ENCODE data around the gene KIT. TPM values are rescaled to one million over a fixed set of nuclear protein-coding genes. Genes with fewer than 3 reads are reported as not detected.

KIT gene
- total and polyA plus RNA-seq, 2 donors, result 11.7 to 26.2 TPM

DNA sequence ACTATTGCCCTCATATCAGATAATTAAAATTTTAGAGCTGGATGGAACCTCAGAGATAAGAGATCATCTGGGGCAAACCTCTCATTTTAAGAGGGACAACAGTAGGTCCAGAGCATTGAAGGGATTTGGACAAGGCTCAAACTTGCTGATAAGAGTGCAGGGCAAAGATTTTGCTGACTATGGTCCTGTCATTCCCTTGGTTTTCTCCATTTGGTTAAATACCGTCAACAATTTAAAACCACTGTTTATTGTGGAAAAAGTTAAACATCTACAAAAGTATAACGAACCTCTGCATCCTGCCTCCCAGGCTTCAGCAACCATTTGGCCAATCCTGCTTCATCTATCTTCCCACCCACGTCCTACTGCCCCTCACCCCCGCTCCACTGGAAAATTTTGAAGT, 10.7 kb upstream of the KIT start:
- 60% methylated on average over 4 of the region's 4 CpGs for WGBS

DNA sequence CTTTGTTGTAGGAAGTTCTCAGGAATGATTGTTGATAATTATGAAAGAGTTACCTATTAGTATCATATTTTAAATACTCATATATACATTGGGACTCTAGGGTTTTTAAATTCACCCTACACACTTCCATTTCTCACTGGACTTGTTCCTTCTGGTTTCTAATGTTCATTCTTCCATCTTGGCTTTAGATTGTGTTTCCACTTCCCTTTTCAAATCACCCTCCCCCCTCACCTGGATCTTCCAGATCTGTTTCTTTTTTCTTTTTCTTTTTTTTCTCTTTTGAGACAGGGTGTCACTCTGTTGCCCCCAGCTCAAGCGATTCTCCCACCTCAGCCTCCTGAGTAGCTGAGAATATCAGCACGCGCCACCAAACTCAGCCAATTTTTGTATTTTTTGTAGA, 6.7 kb upstream of the KIT start:
- WGBS, result 97% methylated on average over 3 of the region's 3 CpGs
- H3K4me3 ChIP-seq (ENCODE audit: low read depth, low read length), result no peak overlapping the region

More for the DNA sequence above, 10.7 kb upstream of the KIT start:
- DNase-seq (ENCODE audit: extremely low spot score), result no peak
- no peak overlapping the region for H3K4me3 ChIP-seq (ENCODE audit: low read depth, low read length)
- H3K4me1 ChIP-seq (ENCODE audit: insufficient read depth), result no peaks in the 10 kb centered on the region
- H3K36me3 ChIP-seq (ENCODE audit: insufficient read depth), result no peaks in the 10 kb centered on the region
- H3K27ac ChIP-seq (ENCODE audit: low read depth), result no peak overlapping the region

DNA sequence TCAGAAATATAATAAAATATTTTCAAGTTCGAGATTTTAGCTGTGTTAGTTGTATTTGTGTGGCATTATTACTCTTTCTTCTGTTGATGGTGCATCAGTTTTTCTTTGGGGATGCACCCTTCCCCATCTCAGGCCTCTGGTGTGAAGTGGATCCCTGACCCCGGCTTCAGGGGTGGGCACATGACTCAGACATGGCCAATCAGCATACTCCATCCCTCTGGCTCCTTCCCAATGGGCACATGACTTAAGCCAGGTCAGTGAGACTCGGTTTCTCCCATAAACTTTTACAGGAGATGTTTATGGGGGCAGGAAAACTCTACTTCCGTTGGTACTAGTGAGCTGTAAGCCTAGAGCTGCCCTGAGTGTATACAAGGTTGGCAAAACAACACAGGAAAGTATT, 3.0 kb upstream of the KIT start:
- Histone ChIP-seq H3K4me1 (ENCODE audit: insufficient read depth) (no peaks in the 10 kb centered on the region), H3K4me3 (ENCODE audit: low read depth, low read length) (no peak overlapping the region), H3K27ac (ENCODE audit: low read depth) (no peak overlapping the region), H3K36me3 (ENCODE audit: insufficient read depth) (no peaks in the 10 kb centered on the region)
- no peak for DNase-seq (ENCODE audit: extremely low spot score)
- WGBS, result 63% methylated on average over 4 of the region's 4 CpGs

More for the DNA sequence above, 6.7 kb upstream of the KIT start:
- Histone ChIP-seq H3K36me3 (ENCODE audit: insufficient read depth) (no peaks in the 10 kb centered on the region), H3K4me1 (ENCODE audit: insufficient read depth) (no peaks in the 10 kb centered on the region), H3K27ac (ENCODE audit: low read depth) (no peak overlapping the region)
- DNase-seq (ENCODE audit: extremely low spot score), result no peak

DNA sequence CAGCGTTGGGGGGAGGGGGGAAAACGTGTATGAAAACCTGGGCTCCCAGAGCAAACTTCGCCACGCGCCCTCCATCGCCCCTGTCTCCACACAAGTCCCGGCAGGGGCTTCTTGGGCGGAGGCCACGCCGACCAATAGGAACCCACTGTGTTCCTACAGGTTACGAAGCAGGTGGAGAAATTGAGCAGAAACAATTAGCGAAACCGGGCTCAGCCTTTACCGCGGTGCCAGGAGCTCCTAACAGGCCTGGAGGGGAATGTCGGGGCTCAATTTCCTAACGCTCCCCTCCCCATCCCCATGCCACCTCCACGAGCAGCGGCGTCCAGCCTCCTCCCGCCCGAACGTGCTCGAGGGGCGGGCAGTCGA, 589 bp upstream of the KIT start:
- no peak for DNase-seq (ENCODE audit: extremely low spot score)
- Histone ChIP-seq H3K4me3 (ENCODE audit: low read depth, low read length) (peak overlapping the region; percentile 56), H3K36me3 (ENCODE audit: insufficient read depth) (no peaks in the 10 kb centered on the region), H3K27ac (ENCODE audit: low read depth) (peak overlapping the region; percentile 45), H3K4me1 (ENCODE audit: insufficient read depth) (no peaks in the 10 kb centered on the region)
- WGBS, result 9% methylated on average over 26 of the region's 26 CpGs

DNA sequence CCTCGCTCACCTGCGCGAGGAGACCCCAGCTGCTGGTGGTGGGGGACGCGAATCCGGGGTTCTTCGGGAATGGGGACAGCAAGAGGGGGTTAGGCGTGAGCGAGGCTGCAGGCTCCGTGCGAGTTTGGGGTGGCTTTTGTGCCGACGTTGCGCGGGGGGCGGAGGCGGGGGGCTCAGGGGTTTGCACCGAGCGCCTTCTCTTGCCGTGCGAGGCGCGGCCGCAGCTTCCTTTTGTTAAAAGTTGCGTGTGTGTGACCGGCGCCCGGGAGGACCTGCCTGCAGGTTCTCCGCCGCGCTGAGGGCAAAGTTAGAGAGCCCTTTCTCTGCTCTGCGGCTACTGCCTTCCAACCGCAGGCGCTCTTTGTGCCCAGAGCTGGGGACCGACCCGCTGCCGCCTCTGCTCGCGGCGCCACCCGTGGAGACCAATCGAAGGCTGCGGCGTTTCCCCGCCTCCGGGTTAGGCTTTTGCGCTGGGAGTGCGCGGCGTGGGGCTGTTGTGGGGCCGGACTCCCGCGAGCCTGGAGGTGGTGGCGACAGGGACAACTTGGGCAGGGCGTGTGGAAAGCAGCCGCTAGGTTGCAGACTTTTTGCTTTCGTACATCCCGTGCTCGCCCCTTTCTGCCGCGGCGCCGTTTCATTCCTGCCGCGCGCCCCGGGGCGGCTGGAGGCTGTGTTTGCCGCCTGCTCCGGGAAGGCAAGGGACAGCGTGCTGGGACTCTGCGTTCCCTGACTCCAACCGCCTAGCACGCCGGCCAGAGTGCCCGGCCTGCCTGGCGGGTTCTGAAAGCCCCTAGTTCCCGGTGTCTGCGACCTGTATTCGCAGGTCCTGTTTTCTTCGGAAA, 716 bp downstream of the KIT start:
- Histone ChIP-seq H3K4me3 (ENCODE audit: low read depth, low read length) (peak overlapping the region; percentile 56), H3K36me3 (ENCODE audit: insufficient read depth) (no peaks in the 10 kb centered on the region), H3K4me1 (ENCODE audit: insufficient read depth) (no peaks in the 10 kb centered on the region), H3K27ac (ENCODE audit: low read depth) (no peak overlapping the region)
- under 1% methylated on average over 81 of the region's 81 CpGs for WGBS
- DNase-seq (ENCODE audit: extremely low spot score), result no peak

DNA sequence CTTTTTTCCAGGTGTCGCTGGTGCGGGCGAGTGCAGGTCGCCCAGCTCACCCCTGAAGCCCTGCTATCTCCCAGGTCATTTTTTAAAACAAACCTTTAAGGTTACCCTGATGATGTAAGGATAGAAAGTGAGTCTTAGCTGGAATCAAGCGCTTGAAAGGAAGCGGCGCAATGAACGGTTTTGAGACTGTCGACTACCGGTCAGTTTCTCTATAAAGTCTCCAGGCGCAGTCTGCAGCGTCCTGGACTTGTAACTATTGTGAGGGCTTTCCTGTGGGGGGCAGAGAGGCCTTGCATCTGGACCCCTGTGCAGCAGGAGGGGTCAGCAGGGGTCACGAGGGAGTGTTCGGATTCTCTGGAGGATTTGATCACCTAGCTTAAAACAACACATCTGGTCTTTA, 1.6 kb downstream of the KIT start:
- WGBS, result 5% methylated on average over 14 of the region's 14 CpGs
- H3K36me3 ChIP-seq (ENCODE audit: insufficient read depth), result no peaks in the 10 kb centered on the region
- H3K27ac ChIP-seq (ENCODE audit: low read depth), result no peak overlapping the region
- peak overlapping the region; percentile 56 for H3K4me3 ChIP-seq (ENCODE audit: low read depth, low read length)
- DNase-seq (ENCODE audit: extremely low spot score), result no peak
- H3K4me1 ChIP-seq (ENCODE audit: insufficient read depth), result no peaks in the 10 kb centered on the region

DNA sequence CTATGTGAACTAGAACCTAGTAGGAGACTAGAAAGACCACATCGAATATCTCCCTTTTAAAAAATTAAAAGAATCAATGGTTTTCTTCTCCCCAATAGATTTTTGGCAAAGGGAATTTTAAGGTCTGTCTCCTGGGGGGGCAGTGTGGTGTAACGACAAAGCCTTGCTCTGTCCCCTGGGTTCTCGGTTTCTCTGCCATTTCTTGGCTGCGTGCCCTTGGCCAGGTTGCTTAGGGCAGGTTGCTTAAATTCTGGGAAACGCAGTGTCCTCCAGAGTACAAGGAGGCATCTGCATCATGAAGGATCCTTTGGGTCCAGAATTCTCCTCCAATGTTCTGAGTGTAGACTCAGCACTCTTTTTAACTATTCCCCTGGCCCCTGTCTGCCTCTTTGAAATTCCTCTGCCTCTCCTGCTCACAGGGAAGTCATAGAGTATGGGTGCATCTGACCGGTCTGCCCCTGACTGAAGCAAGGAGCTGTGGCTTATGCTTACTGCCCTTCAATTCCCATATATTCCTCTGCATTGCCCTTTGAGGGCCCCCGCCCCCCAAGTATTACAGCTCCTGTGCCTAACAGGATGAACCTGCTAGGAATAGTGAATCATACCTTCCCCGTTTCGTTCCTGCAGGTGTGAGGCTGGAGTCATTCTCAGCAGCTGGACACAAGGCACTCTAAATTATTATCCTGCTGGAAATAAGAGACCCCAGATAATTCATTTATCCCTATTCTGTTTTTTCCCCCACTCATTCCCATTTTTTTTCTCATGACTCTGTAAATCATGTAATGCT, 2.2 kb downstream of the KIT start:
- H3K36me3 ChIP-seq (ENCODE audit: insufficient read depth), result no peaks in the 10 kb centered on the region
- no peak for DNase-seq (ENCODE audit: extremely low spot score)
- no peak overlapping the region for H3K27ac ChIP-seq (ENCODE audit: low read depth)
- H3K4me1 ChIP-seq (ENCODE audit: insufficient read depth), result no peaks in the 10 kb centered on the region
- WGBS, result 44% methylated on average over 9 of the region's 9 CpGs
- H3K4me3 ChIP-seq (ENCODE audit: low read depth, low read length), result peak overlapping the region; percentile 56

DNA sequence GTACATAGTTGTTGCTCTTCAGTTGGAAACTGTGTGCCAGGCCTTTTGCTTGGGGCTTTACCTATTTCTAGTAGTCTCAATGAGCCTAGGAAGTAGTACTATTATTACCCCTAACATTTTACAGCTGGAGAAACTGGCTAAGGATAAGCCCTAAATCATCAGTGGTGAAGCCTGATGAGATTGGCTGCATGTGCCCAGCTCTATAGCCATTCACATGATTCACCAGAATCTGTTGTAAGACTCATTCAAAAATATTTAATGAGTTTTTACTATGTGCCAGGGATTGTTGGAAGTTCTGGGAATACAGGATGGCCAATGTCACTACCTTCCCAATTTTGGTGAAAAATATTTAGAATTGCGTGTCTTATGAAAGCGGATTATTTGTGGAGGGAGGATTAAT, 2.8 kb downstream of the KIT start:
- Histone ChIP-seq H3K4me1 (ENCODE audit: insufficient read depth) (no peaks in the 10 kb centered on the region), H3K27ac (ENCODE audit: low read depth) (no peak overlapping the region), H3K36me3 (ENCODE audit: insufficient read depth) (no peaks in the 10 kb centered on the region), H3K4me3 (ENCODE audit: low read depth, low read length) (no peak overlapping the region)
- DNase-seq (ENCODE audit: extremely low spot score), result no peak
- 94% methylated on average over 2 of the region's 2 CpGs for WGBS

DNA sequence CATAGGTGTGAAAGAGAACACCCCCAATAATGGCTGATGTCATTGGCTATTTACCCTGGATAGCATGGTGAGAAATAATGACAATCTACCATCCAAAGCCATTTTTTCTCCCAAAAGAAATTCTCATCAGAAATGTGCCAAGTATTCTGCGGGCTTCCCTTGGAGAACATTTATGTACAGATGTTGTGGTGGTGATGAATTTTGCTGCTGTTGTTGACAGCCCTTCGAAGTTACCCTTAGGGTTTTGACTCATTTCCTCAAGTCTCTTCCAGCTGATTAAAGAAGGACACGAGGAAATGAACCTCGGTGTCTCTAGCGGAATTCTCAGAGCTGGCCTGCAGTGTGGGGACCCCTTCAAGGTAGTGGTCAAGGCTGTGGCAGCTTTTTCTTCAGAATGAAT, 3.4 kb downstream of the KIT start:
- no peaks in the 10 kb centered on the region for H3K4me1 ChIP-seq (ENCODE audit: insufficient read depth)
- no peak overlapping the region for H3K4me3 ChIP-seq (ENCODE audit: low read depth, low read length)
- 75% methylated on average over 5 of the region's 5 CpGs for WGBS
- no peak overlapping the region for H3K27ac ChIP-seq (ENCODE audit: low read depth)
- DNase-seq (ENCODE audit: extremely low spot score), result no peak
- H3K36me3 ChIP-seq (ENCODE audit: insufficient read depth), result no peaks in the 10 kb centered on the region

DNA sequence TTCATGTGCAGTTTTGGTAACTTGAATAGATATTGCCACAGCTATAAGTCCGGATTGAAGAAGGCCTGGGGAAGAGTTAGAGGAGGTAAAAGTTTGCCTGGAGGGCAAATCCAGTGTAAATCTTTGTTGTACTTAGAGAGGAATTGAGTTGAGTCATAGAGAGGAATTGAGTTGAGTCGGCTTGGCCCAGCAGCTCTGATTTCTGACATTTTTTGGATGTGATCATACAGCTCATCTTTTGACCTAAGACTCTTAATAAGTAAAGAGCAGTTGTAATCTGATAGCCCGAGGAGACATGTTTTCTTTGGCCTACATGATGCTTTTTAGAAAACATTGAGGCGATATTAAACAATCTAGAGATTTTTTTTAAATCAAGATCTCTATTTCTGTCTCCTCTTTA, 3.9 kb downstream of the KIT start:
- H3K4me1 ChIP-seq (ENCODE audit: insufficient read depth), result no peaks in the 10 kb centered on the region
- no peaks in the 10 kb centered on the region for H3K36me3 ChIP-seq (ENCODE audit: insufficient read depth)
- no peak for DNase-seq (ENCODE audit: extremely low spot score)
- H3K4me3 ChIP-seq (ENCODE audit: low read depth, low read length), result no peak overlapping the region
- no peak overlapping the region for H3K27ac ChIP-seq (ENCODE audit: low read depth)
- WGBS, result 70% methylated on average over 4 of the region's 4 CpGs

DNA sequence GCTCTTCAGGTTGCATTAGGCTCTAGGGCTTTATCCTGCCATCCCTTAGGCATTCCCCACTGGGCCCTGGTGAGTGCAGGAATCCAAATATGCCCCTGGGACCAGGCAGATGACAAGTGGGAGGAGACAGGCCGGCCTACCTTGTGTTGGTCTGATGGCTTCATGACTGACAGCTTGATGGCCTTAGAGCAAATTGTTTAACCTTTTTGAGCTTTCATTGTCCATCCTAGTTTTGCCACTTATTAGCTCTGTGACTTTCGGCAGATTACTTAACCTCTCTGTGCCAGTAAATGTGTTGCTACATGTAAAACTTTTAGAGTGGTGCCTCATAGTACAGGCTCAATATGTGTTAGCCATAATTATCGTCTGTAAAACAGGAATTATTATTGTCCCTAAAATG, 4.4 kb downstream of the KIT start:
- no peaks in the 10 kb centered on the region for H3K4me1 ChIP-seq (ENCODE audit: insufficient read depth)
- 93% methylated on average over 3 of the region's 3 CpGs for WGBS
- H3K36me3 ChIP-seq (ENCODE audit: insufficient read depth), result no peaks in the 10 kb centered on the region
- no peak overlapping the region for H3K27ac ChIP-seq (ENCODE audit: low read depth)
- no peak overlapping the region for H3K4me3 ChIP-seq (ENCODE audit: low read depth, low read length)
- no peak for DNase-seq (ENCODE audit: extremely low spot score)

DNA sequence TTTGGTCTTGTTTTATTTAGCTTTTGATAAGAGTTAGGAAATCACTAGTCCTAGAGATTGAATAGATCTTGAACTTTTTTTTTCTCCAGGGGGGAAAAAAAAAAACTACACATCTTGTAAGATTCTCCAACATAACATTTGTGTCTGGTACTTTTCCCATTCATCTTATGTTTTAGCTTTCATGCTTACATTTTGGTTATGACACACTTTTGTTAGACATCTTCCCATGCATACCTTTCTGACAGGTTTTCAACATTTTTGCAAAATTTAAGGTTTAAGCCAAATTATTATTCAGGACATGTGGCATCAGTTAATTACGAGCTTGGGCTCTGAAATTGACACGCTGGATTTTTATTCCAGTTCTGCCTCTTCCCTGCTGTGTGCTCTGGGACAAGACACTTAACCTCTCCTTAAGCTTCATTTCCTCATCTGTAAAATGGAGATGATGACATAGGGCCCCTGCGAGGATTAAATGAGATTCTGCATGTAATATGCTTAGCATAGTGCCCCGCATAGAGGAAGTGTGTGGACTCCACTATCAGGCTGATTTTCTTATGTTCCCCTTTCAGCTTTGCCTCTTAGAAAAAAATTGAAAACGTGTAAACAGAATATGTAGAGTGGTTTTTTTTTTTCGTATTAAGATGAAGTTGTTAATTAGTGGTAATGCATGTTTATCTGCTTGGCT, 5.3 kb downstream of the KIT start:
- H3K36me3 ChIP-seq (ENCODE audit: insufficient read depth), result no peaks in the 10 kb centered on the region
- DNase-seq (ENCODE audit: extremely low spot score), result no peak
- WGBS, result 62% methylated on average over 6 of the region's 6 CpGs
- H3K4me1 ChIP-seq (ENCODE audit: insufficient read depth), result no peaks in the 10 kb centered on the region
- no peak overlapping the region for H3K4me3 ChIP-seq (ENCODE audit: low read depth, low read length)
- no peak overlapping the region for H3K27ac ChIP-seq (ENCODE audit: low read depth)

DNA sequence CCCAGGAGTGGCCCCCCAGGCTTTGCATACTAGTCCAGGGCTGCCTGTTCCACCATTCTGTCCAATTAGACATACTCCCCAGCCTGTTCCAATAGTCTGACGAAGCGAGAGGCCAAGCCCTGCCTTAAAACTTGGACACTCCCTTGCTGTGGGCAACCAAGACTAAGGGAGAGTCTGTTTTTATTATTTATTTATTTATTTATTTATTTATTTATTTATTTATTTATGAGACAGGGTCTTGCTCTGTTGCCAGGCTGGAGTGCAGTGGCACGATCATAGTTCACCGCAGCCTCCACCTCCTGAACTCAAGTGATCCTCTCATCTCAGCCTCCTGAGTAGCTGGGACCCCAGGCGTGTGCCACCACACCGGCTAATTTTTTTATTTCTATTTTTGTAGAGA, 6.6 kb downstream of the KIT start:
- H3K4me1 ChIP-seq (ENCODE audit: insufficient read depth), result no peaks in the 10 kb centered on the region
- no peaks in the 10 kb centered on the region for H3K36me3 ChIP-seq (ENCODE audit: insufficient read depth)
- H3K4me3 ChIP-seq (ENCODE audit: low read depth, low read length), result no peak overlapping the region
- DNase-seq (ENCODE audit: extremely low spot score), result no peak
- H3K27ac ChIP-seq (ENCODE audit: low read depth), result no peak overlapping the region
- 95% methylated on average over 6 of the region's 6 CpGs for WGBS
